Measurements from ENCODE around the gene LEPROT.
"Not testable (repeated sequence)": the region's sequence is repeated elsewhere in the genome, so short reads cannot be mapped to it uniquely, and the experiment has no call there.

LEPROT gene

GRCh38 chr1:65434255-65434654 lies 13.8 kb downstream of the LEPROT start:
- in situ Hi-C loops (cut with MboI; ENCODE audit: low sequenced_read_pairs), result no loop called here

GRCh38 chr1:65434760-65435159 lies 14.3 kb downstream of the LEPROT start:
- in situ Hi-C loops (cut with MboI; ENCODE audit: low sequenced_read_pairs), result no loop called here

- in situ Hi-C loops (cut with MboI; ENCODE audit: low sequenced_read_pairs), result no loop called here
Measured at GRCh38 chr1:65435987-65436386, 15.5 kb downstream of the LEPROT start.

- in situ Hi-C loops (cut with MboI; ENCODE audit: low sequenced_read_pairs), result no loop called here
Measured at GRCh38 chr1:65437616-65438015, 17.1 kb downstream of the LEPROT start.

- in situ Hi-C loops (cut with MboI; ENCODE audit: low sequenced_read_pairs), result no loop called here
Measured at GRCh38 chr1:65440322-65440900, 19.9 kb downstream of the LEPROT start.

- in situ Hi-C loops (cut with MboI; ENCODE audit: low sequenced_read_pairs), result no loop called here
Measured at GRCh38 chr1:65440915-65441314, 20.4 kb downstream of the LEPROT start.

- in situ Hi-C loops (cut with MboI; ENCODE audit: low sequenced_read_pairs), result no loop called here
Measured at GRCh38 chr1:65441464-65441863, 21.0 kb downstream of the LEPROT start.

- in situ Hi-C loops (cut with MboI; ENCODE audit: low sequenced_read_pairs), result no loop called here
Measured at GRCh38 chr1:65442442-65442841, 22.0 kb downstream of the LEPROT start.

GRCh38 chr1:65443647-65444046 lies 23.2 kb downstream of the LEPROT start:
- in situ Hi-C loops (cut with MboI; ENCODE audit: low sequenced_read_pairs), result no loop called here

GRCh38 chr1:65444128-65444640 lies 23.7 kb downstream of the LEPROT start:
- in situ Hi-C loops (cut with MboI; ENCODE audit: low sequenced_read_pairs), result no loop called here

- in situ Hi-C loops (cut with MboI; ENCODE audit: low sequenced_read_pairs), result no loop called here
Measured at GRCh38 chr1:65445837-65446236, 25.4 kb downstream of the LEPROT start.

- in situ Hi-C loops (cut with MboI; ENCODE audit: low sequenced_read_pairs), result no loop called here
Measured at GRCh38 chr1:65449214-65449823, 28.9 kb downstream of the LEPROT start.

GRCh38 chr1:65455678-65456077 lies 35.2 kb downstream of the LEPROT start:
- in situ Hi-C loops (cut with MboI; ENCODE audit: low sequenced_read_pairs), result not testable (repeated sequence)

GRCh38 chr1:65456481-65456880 lies 36.0 kb downstream of the LEPROT start:
- in situ Hi-C loops (cut with MboI; ENCODE audit: low sequenced_read_pairs), result no loop called here

GRCh38 chr1:65457868-65458267 lies 37.4 kb downstream of the LEPROT start:
- in situ Hi-C loops (cut with MboI; ENCODE audit: low sequenced_read_pairs), result no loop called here

- in situ Hi-C loops (cut with MboI; ENCODE audit: low sequenced_read_pairs), result no loop called here
Measured at GRCh38 chr1:65458730-65459396, 38.4 kb downstream of the LEPROT start.

- in situ Hi-C loops (cut with MboI; ENCODE audit: low sequenced_read_pairs), result no loop called here
Measured at GRCh38 chr1:65459397-65459768, 38.9 kb downstream of the LEPROT start.

- in situ Hi-C loops (cut with MboI; ENCODE audit: low sequenced_read_pairs), result not testable (repeated sequence)
Measured at GRCh38 chr1:65465837-65466236, 45.4 kb downstream of the LEPROT start.

- in situ Hi-C loops (cut with MboI; ENCODE audit: low sequenced_read_pairs), result no loop called here
Measured at GRCh38 chr1:65467536-65467935, 47.1 kb downstream of the LEPROT start.

- in situ Hi-C loops (cut with MboI; ENCODE audit: low sequenced_read_pairs), result no loop called here
Measured at GRCh38 chr1:65469126-65469888, 48.8 kb downstream of the LEPROT start.

- in situ Hi-C loops (cut with MboI; ENCODE audit: low sequenced_read_pairs), result no loop called here
Measured at GRCh38 chr1:65469889-65470340, 49.4 kb downstream of the LEPROT start.
